C4-2B (cell line): ENCODE results near the gene CHRM1.

Experiments
- CTCF ChIP-seq: fragments of 450-650 bp; conservative IDR thresholded peaks from 2 replicates; pipeline ENCODE4 v1.5.1; 2017; ENCODE audit warnings: mild to moderate bottlenecking
- ZFX ChIP-seq: fragments of 450-650 bp; IDR thresholded peaks from 2 replicates; pipeline ENCODE4 v1.6.1; 2017

GRCh38 chr11:62965574-62965973 is 44.4 kb upstream of the CHRM1 start:
- TF ChIP-seq CTCF: no peak
- TF ChIP-seq ZFX: no peak
